Left forelimb (tissue), 1 donor: ENCODE results near the gene SNTB2.
A peak's percentile ranks its signal among the peaks of the same experiment; 100 is the strongest.

Experiments used
- DNase-seq: peaks from one replicate; pipeline ENCODE4 v3.0.0-alpha.2; 2018; ENCODE audit warnings: low spot score

Gene SNTB2

DNA sequence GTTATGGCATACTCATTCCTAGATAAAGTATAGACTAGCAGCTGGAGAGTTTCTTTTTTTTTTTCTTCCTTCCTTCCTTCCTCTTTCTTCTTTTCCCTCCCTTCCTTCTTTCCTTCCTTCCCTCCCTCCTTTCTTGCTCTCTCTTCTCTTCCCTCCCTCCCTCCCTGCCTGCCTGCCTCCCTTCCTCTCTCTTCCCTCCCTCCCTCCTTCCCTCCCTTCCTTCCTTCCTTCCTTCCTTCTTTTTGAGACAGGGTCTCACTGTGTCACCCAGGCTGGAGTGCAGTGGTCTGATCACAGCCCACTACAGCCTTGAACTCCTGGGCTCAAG lies 7.0 kb upstream of the SNTB2 start:
- no peak for DNase-seq

DNA sequence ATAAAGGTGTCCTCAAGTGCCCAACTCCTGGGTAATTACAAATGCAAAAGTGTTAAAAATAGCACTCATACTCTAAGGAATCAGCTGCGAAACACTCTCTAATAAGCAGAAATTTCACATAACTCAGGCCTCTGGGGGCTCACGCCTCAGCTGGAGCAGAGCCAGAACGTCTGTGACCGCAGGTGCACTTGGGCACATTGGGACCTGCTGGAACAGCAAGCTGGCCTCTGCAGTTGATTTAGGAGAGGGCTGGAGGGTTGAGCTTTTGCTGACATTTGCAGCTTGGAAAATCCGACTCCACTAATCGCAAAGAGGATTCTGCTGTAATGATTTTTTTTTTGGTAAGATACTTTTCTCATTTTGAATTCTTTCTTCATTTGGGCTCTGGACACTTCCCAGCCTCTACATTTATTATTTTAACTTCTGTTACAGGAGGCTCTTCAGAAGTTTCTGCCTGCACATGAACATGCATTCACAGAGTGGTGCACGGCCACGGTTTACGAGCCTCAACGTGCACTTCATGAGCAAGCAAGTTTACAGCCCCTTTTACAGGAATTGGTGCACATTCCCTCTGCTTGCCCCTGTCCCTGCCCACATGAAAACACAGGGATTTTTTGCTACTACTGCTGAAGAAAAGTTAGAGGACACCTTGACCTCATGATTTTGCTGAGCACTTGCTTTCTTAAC lies 4.1 kb upstream of the SNTB2 start:
- no peak for DNase-seq

DNA sequence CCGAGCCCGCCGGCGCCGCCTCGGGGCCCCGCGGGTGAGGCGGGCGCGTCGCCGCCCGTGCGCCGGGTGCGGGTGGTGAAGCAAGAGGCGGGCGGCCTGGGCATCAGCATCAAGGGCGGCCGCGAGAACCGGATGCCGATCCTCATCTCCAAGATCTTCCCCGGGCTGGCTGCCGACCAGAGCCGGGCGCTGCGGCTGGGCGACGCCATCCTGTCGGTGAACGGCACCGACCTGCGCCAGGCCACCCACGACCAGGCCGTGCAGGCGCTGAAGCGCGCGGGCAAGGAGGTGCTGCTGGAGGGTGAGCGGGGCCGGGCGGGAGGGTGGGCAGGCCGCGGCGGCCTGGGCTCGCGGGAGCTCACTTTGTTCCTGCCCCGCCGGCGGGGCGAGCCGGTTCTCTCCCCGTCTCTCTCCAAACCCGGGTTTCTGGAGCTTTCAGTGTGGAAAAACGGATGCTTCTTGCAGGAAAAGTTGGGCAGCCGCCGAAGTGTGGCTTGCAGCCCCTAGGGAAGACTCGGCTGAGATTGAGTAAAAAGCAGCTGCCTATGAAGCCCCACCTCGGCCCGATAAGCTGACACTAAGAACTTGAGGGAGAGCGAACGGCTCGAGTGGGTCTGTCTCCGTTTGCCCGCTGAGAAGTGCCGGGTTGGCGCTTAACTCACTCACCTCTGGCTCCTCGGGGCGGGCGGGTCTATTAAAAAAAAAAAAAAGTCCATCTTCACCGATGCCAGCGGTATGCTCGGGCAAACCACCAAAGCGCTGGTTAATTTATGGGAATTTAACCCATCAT lies 677 bp downstream of the SNTB2 start:
- DNase-seq: peak; percentile 75

DNA sequence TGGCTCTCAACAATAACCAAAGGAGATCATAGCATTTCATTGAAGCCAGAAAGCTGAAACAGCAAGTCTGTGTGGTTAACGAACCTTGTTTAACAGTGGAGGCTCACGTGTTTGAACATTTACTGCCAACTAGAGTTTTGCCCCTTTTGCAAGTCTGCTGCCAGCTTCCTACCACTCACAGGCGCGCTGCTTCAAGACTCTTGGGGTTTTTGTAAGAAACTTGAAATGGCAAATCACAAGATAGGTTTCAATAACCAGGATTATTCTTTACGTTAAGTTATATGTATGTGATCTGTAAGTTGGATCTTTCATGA lies 1.2 kb downstream of the SNTB2 start:
- DNase-seq: no peak

DNA sequence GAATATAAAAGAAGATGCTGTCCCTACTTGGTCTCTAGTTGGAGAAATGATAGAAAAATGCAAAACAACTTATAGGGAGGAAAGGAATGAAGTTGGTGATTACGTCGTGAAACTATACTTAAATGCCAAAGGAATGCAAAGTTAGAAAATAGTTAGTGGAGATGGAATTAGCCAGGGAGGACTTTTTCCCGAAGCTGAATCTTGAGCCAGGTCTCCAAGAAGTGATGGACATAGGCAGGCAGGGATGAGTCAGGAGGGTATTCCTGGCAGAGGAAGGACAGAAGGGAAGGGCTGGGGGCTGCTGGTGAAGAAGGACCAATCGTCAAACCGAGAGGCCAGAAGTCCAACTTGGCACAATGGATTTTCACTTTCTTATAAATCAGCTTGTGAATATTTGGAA lies 1.8 kb downstream of the SNTB2 start:
- no peak for DNase-seq

DNA sequence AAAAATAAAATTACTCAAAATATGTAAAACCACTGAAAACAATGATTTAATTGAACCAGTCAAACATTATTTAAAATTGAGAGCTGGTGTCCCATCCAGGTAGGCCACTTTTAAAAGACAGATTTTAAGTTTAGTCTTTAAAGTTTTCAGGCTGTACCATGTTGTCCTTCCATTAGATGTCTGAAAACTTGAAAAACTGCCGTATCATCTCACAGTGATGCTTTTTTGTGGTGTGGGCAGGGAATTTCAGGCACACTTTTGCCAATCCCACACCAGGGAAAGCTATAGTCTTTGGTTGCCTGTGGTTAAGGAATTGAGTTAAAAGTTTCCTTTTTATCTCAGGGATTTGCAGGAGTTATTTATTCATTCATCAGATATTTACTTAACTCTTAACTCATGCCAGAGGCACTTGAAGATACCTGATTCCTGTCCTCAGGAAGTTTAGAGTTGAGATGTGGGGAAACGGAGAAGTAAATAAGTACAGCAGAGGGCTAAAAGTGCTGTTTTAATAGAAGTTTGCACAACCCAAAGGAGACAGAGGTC lies 3.2 kb downstream of the SNTB2 start:
- DNase-seq: no peak

DNA sequence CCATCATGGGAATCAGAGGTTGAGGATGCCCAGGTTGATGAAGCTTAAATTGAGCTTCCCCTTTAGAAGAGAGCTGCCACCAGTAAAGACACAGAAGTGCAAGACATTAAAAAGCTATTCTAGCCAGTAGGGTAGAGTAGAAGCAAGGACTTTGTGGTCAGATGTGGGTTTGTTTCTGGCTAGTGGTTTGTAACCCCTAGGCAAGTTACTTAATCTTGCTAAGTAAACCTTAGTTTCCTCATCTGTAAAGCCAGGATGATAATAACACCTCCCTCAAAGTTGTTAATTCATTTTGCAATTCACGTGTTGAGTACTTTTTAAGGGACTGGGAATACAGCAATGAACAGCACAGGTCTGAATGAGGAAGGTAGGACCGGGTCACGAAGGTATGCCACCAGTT lies 3.6 kb downstream of the SNTB2 start:
- DNase-seq: no peak

DNA sequence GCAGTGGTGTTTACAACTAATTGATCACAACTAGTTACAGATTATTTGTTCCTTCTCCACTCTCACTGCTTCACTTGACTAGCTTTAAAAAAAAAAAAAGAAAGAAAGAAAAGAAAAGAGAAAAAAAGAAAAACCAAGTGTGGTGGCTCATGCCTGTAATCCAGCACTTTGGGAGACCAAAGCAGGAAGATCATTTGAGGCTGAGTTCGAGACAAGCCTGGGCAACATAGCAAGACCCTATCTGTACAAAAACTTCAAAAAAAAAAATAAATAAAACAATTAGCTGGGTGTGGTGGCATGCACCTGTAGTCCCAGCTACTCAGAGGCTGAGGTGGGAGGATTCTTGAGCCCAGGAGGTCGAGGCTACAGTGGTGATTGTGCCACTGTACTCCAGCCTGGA lies 4.2 kb downstream of the SNTB2 start:
- no peak for DNase-seq

DNA sequence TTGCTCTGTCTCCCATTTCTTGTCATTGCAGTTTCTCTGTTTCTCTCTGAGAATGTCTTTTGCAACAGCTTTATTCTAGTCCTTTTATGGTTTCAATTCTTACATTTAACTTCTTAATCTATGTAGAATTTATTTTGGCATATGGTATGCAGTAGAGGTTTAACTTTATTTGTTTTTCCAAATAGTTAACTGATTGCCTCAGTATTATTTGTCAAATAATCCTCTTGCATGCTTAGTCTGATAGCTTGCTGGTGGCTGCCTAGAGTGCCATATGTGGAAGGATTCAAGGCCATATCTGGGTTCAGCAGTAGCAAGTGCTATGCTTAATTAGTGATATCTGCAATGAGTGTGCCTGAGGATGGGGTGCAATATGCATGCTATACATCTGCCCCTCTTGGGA lies 6.9 kb downstream of the SNTB2 start:
- DNase-seq: no peak

DNA sequence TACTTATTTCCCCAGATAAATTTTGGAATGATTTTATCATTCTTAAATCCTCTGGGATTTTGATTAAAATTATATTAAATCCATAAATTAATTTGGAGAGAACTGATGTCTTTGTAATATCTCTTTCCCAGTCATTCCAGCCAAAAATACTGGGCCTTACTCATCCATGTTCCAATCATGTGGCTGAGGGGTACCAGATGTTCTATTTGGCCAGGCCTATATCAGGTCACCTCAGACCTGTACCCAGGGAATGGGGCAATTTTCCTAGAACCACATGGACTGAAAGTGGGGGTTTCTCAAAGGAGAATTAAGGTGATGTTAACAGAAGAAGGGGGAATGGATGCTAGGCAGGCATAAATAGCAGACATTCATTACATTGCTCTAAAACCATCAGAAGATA lies 7.5 kb downstream of the SNTB2 start:
- no peak for DNase-seq

DNA sequence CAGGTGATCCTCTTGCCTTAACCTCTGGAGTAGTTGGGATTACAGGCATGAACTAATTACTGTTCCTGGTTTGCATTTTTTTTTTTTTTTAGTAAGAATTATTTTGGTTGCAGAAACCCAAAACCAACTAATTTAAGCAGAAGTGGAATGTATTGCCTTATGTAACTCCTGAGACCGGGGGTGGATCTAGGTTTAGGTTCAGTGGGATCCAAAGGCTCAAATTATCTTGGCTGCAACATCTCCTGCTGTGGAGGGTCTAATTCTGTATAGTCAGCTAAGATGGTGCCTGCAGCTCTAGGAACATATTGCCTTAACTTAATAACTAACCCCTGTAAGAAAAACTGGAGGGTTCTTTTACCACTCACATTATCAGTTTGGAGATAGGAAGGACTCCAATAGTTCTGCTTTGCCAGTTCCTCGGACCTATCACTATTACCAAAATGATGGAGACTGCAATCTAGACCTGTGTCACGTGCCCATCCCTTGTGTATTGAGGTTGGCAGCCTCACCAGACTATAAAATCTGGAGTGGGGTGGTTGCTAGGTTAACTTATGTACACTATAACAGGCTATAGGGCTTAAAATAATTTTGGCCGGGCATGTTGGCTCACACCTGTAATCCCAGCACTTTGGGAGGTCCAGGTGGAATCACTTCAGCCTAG lies 8.5 kb downstream of the SNTB2 start:
- no peak for DNase-seq

DNA sequence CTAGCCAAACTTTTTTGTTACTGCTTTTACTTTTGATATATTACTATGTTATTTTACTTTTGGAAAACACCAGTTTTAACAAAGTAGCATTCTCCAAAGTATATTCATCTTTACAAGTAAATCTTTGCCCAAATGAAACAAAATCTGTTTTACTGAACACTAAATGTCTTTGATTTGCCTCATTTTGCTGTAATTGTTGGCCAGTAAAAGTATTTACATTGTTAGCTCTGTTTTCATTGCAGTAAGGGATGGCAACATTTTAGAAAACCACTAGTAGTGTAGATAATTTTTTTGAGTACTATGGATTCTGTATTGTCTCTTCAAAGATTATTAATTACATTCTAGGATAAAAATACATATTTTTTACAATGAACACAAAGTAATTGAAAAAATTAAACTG lies 10.6 kb downstream of the SNTB2 start:
- no peak for DNase-seq

DNA sequence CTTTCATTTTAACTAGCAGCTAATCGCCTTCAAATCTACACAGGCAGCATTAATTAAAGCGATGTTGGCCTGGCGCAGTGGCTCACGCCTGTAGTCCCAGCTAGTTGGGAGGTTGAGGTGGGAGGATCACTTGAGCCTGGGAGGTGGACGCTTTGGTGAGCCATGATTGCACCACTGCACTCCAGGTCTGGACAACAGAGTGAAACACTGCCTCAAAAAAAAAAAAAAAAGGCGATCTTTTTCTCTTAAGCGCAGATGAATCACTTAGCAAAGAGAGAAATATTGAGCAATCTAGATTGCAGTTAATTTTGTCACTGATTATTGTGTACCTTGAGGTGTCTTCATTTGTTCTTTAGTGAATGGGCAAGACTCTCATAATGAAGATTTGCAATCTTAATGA lies 12.4 kb downstream of the SNTB2 start:
- DNase-seq: no peak

DNA sequence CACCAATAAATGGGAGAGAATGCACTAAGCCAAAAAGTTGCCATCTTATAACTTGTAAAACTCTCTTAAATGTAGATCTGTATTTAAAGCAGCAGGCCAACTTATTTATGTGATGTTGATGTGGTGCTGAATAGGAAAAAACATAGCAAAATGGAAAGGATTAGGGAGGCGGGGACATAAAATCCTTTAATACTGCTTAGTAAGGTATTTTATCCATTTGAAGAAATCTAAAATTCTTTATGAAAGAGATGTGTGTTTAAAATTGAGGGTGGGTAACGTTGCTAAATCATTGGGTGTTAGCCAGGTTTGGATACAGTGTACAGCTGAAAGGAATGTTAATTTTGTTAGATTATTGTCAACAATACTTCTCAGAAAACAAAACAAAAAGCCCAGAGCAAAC lies 14.3 kb downstream of the SNTB2 start:
- DNase-seq: no peak

DNA sequence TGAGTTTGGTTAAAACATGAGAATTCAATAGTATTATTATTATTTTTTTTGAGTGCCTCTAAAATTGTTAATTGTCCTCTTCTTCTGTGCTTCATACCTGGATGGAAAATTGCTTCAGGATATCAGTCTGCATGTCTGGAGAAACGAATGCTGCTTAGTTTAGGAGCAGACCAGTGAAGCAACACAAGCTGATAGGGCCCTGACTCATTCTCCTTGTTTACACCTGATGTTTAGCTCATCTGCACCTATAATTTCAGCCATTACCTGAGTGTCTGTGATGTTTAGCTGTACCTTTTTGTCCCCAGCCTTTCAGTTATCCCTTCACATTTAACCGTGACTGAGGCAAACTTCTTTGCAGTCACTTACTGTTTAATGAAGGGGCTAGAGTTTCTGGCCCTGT lies 14.8 kb downstream of the SNTB2 start:
- no peak for DNase-seq

DNA sequence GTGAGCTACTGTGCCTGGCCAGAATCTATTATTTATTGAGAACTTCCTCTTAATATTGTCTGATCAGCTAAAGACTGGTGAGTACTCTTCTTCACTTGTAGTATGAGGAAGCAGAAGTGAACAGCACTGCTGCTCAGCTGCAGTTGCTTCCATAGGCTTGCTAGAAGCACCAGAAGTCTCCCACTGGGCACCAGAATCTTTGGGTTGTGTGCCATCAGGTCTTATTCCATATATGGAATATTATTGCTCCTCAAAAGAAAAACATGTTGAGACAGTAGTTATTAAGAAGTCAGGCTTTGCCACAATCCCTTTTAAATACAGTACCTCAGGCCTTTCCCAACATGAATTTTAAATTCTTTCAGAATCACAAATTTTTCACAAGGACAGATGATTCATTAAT lies 17.2 kb downstream of the SNTB2 start:
- no peak for DNase-seq

DNA sequence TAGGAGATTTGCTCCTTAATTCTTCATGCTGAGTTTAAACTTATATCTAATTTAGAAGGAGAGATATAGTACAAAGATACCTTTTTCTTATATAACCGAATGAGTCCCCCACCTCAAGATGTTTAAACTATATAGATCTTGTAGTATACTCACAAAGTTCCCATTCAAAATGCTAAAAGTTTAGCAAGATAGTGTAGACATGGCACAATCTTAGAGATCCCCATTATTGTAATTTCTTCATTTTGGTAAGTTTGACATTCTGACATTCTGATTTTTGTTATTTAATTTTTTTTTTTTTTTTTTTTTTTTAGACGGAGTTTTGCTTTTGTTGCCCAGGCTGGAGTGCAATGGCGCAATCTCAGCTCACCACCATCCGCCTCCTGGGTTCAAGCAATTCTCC lies 22.8 kb downstream of the SNTB2 start:
- DNase-seq: no peak

DNA sequence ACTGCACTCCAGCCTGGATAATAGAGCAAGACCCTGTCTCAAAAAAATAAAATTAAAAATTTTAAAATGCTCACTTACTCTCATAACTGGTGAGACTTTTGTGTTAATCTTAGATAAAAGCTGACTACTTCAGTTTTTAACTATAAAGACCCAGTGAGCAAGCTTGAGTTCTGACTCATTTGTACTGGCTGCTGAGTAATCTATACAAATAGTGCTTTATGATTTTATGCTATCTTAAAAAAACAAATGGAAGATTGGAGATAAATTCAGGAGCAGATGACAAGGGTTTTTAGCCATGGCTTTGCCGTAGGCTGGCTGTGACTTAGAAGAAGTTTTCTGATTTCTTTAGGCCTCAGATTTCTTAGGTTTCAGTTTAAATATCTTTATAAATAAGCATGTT lies 30.5 kb downstream of the SNTB2 start:
- DNase-seq: no peak

DNA sequence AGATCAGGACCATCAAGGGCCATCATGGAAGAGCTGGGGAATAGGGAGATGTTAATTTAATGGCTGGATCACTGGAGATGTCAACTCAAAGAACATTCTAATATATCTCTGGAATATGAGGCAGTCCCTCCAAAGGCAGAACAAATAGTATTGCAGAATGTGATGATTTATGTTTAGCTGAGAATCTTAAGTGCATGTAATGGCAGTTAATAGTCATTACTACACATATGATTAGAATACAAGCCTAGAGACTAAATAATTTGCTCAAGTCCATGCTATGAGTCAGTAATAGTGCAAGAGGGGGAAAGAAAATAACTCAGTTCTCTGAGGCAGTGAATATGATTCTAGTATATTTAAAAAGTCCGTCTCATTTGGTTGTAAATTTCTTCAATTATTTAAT lies 32.3 kb downstream of the SNTB2 start:
- DNase-seq: no peak

DNA sequence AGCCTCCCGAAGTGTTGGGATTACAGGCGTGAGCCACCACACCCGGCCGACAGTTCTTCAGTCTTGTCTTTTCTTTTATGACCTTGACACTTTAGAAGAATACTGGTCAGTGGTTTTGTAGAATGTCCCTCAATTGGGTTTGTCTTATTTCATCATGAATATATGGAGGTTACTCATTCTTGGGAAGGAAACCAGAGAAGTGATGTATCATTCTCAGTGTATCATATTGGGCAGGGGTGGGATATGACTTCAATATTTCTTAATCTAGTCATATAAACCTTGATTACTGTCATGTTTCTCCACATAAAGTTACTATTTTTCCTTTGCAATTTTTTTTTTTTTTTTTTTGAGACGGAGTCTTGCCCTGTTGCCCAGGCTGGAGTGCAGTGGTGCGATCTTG lies 36.9 kb downstream of the SNTB2 start:
- DNase-seq: no peak

DNA sequence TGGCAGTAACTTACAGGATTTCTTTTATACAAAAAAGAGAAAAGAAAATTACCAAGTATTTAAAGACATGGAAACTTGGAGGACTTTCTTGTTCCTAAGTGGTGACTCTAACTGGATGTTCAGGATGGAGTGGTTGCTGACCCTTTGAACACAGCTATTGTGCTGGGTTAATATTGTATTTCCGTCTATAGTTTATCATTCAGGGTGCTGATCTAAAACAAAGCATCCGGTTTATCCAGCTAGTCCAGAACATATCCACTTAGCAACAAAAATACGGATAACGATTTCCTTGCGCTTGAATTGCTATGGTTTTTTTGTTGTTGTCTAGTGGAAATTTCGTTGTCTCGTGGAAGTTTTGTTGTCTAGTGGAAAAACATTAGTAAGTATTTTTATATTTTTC lies 38.2 kb downstream of the SNTB2 start:
- no peak for DNase-seq

DNA sequence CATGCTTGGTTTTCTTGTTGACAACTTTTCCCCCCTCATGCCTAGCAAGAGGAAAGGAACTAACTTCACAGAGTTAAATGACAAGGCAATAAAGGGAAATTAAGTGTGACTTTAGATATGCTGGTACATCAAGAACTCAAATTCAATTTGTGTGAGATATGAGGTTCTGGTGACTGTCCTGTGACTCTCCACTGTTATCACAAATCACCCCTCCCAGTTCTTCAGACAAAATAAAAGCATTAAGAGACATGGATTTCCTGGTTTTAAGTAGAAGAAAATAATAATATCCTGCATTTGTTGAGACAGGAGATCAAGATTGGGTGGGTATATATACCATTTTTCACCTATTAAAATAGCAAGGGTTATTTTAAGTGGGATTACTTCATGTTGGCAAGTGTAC lies 46.2 kb downstream of the SNTB2 start:
- no peak for DNase-seq

DNA sequence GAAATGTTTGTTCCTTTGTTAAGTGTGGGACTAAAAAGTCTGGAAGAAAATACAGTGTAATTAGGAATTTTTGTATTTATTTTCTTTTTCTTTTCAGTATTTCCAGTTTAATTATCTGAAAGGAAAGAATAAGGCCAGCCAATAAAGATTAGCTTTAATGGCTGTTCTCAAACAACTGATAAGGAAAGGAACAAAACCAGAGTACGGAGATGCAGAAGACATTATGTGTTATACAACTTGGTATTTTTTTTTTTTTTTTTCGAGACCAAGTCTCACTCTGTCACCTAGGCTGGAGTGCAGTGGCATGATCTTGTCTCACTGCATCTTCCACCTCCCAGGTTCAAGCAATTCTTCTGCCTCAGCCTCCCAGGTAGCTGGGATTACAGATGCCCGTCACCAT lies 47.5 kb downstream of the SNTB2 start:
- DNase-seq: no peak

DNA sequence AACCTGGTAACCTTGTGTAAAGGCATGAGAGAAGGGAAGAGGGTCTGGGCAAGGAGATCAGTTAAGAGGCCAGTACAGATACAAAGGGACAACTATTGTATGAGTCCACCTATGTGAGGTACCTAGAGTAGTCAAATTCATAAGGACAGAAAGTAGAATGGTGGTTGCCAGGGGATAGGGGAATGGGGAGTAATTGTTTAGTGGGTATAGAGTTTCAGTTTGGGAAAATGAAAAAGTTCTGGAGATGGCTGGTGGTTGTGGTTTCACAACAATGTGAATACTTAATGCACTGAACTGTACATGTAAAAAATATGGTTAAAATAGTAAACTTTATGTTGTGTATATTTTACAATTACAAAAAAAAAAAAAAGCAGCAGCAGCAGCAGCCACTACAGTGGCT lies 49.4 kb downstream of the SNTB2 start:
- no peak for DNase-seq
